ENCODE data around the gene PCDHA6.
"Not testable (repeated sequence)": the region's sequence is repeated elsewhere in the genome, so short reads cannot be mapped to it uniquely, and the experiment has no call there.

Gene PCDHA6

GRCh38 chr5:140827704-140828361, at the start of gene PCDHA6:
PCDHA6 (plus strand) TSS chr5:140827960; CDS start chr5:140828092, 132 bp downstream.
- DNase-seq: no peak

- no peak for DNase-seq
These were observed 47.2 kb upstream of the PCDHA6 start for GRCh38 chr5:140780512-140780911.

GRCh38 chr5:140785905-140786686, 41.7 kb upstream of the PCDHA6 start, which contains the start of gene PCDHA1:
PCDHA1 (plus strand) TSS chr5:140786140.
- DNase-seq: no peak

- DNase-seq: not testable (repeated sequence)
These were observed 40.3 kb upstream of the PCDHA6 start for GRCh38 chr5:140787422-140787821.

- not testable (repeated sequence) for DNase-seq
These were observed 39.8 kb upstream of the PCDHA6 start for GRCh38 chr5:140787849-140788504.

- no peak for DNase-seq
These were observed 36.7 kb upstream of the PCDHA6 start for GRCh38 chr5:140791089-140791488.

GRCh38 chr5:140794595-140795258, 33.0 kb upstream of the PCDHA6 start, which contains the start of gene PCDHA2:
PCDHA2 (plus strand) TSS chr5:140794852.
- DNase-seq: no peak

- DNase-seq: no peak
These were observed 32.5 kb upstream of the PCDHA6 start for GRCh38 chr5:140795259-140795641.

GRCh38 chr5:140796072-140796717, 31.6 kb upstream of the PCDHA6 start:
- DNase-seq: not testable (repeated sequence)

- no peak for DNase-seq
These were observed 31.1 kb upstream of the PCDHA6 start for GRCh38 chr5:140796718-140797095.

- no peak for DNase-seq
These were observed 26.8 kb upstream of the PCDHA6 start, which contains the start of gene PCDHA3 for GRCh38 chr5:140800816-140801493. PCDHA3 (plus strand) TSS chr5:140801057.

- DNase-seq: no peak
These were observed 26.3 kb upstream of the PCDHA6 start for GRCh38 chr5:140801494-140801841.

- DNase-seq: not testable (repeated sequence)
These were observed 25.4 kb upstream of the PCDHA6 start for GRCh38 chr5:140802381-140802780.

GRCh38 chr5:140802781-140803271, 24.9 kb upstream of the PCDHA6 start:
- no peak for DNase-seq

- DNase-seq: peak in 1 of 2 donors; percentile 13
These were observed 20.7 kb upstream of the PCDHA6 start, which contains the start of gene PCDHA4 for GRCh38 chr5:140806834-140807775. PCDHA4 (plus strand) TSS chr5:140807068.

- DNase-seq: not testable (repeated sequence)
These were observed 19.4 kb upstream of the PCDHA6 start for GRCh38 chr5:140808241-140808888.

GRCh38 chr5:140808889-140809291, 18.9 kb upstream of the PCDHA6 start:
- DNase-seq: no peak

GRCh38 chr5:140821375-140822280, 6.1 kb upstream of the PCDHA6 start, which contains the start of gene PCDHA5:
PCDHA5 (plus strand) TSS chr5:140821613.
- peak in 1 of 2 donors; percentile 27 for DNase-seq

- no peak for DNase-seq
These were observed 5.5 kb upstream of the PCDHA6 start for GRCh38 chr5:140822281-140822629.

Measured in inflammatory macrophage treated with lipopolysaccharide for 1 hour (primary cell).